Measurements from ENCODE around the gene PHAX.

Gene PHAX

GRCh38 chr5:126675338-126675737 is 74.6 kb downstream of the PHAX start:
- Histone ChIP-seq H3K9me3 (ENCODE audit: control insufficient read depth in 1 of 2, low read length in 2 of 2) (no peaks in the 10 kb centered on the region), H3K4me3 (ENCODE audit: low read depth in 1 of 2, low read length in 2 of 2) (no peak overlapping the region), H3K9ac (ENCODE audit: low read depth in 1 of 2, low read length in 2 of 2) (no peak overlapping the region), H3K27me3 (ENCODE audit: control insufficient read depth in 1 of 2, insufficient read depth in 2 of 2, low read length in 2 of 2) (no peaks in the 10 kb centered on the region), H3K27ac (ENCODE audit: low read depth, low read length) (no peak overlapping the region), H3K4me1 (ENCODE audit: control insufficient read depth in 1 of 2, insufficient read depth in 2 of 2, low read length in 2 of 2) (peaks cover 0 to 4% of the 10 kb centered on the region in 2 donors), H3K36me3 (ENCODE audit: control insufficient read depth in 1 of 2, insufficient read depth in 2 of 2, low read length in 2 of 2) (no peaks in the 10 kb centered on the region)

- no peaks in the 10 kb centered on the region for H3K9me3 ChIP-seq (ENCODE audit: control insufficient read depth in 1 of 2, low read length in 2 of 2)
- H3K36me3 ChIP-seq (ENCODE audit: control insufficient read depth in 1 of 2, insufficient read depth in 2 of 2, low read length in 2 of 2) = no peaks in the 10 kb centered on the region
- no peak overlapping the region for H3K4me3 ChIP-seq (ENCODE audit: low read depth in 1 of 2, low read length in 2 of 2)
- no peaks in the 10 kb centered on the region for H3K27me3 ChIP-seq (ENCODE audit: control insufficient read depth in 1 of 2, insufficient read depth in 2 of 2, low read length in 2 of 2)
- H3K9ac ChIP-seq (ENCODE audit: low read depth in 1 of 2, low read length in 2 of 2) = no peak overlapping the region
- H3K4me1 ChIP-seq (ENCODE audit: control insufficient read depth in 1 of 2, insufficient read depth in 2 of 2, low read length in 2 of 2) = peaks cover 0 to 4% of the 10 kb centered on the region in 2 donors
- no peak overlapping the region for H3K27ac ChIP-seq (ENCODE audit: low read depth, low read length)
Observed at GRCh38 chr5:126676195-126676624, 75.5 kb downstream of the PHAX start.
